Stimulated activated CD4-positive, alpha-beta T cell treated with anti-CD3 and anti-CD28 coated beads, Interleukin-15, amount 100 ng/mL, for 48 hours (primary cell): ENCODE data around the gene MOB1A.
"Not testable (repeated sequence)": the region's sequence is repeated elsewhere in the genome, so short reads cannot be mapped to it uniquely, and the experiment has no call there.

Source experiments
- DNase-seq, 2 donors: peaks; one replicate each; pipeline ENCODE4 v3.0.0-alpha.2; 2020; ENCODE audit warnings: low read depth in 2 of 2

MOB1A gene

DNA sequence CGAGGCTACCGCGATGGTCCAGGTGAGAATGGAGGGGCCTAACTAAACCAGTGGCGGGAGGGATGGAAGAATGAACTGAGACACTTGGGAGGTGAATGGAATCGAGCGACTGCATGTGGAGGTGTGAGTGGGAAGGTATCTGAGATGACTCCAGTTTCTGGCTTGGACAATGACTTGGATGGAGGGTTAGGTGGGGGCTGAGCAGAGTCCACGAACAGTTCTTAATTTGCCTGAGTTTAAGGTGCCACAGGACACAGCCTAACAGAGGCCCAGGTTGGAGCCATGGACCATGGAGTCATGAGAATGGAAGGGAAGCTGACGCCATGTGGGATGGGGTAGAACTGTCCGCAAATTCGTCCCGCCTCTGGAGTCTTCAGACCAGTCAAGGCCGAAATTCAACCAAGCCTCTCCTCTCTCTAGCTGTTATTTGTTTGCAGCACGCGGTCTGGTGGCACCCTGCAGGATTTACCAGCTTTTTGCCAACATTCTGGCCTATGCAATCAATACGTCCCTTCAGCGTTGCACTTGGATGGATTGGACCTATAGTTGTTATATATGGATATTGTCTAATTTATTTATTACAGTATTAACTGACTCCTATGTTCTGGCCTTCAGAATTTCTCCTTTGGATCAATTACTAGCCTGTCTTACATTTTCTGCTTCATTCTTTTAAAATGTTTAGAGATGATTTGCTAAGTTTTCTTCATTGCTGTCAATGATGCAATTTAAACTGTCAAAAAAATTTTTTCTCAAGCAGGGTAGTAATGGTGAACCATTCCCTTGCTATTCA is 30.0 kb downstream of the MOB1A start:
- DNase-seq = no peak

- DNase-seq = peak; percentile 74 to 87
Measured at GRCh38 chr2:74147727-74148456, 30.8 kb downstream of the MOB1A start, which contains the start of gene BOLA3. BOLA3 (minus strand) TSS chr2:74147912; CDS start chr2:74147874, 38 bp downstream.

DNA sequence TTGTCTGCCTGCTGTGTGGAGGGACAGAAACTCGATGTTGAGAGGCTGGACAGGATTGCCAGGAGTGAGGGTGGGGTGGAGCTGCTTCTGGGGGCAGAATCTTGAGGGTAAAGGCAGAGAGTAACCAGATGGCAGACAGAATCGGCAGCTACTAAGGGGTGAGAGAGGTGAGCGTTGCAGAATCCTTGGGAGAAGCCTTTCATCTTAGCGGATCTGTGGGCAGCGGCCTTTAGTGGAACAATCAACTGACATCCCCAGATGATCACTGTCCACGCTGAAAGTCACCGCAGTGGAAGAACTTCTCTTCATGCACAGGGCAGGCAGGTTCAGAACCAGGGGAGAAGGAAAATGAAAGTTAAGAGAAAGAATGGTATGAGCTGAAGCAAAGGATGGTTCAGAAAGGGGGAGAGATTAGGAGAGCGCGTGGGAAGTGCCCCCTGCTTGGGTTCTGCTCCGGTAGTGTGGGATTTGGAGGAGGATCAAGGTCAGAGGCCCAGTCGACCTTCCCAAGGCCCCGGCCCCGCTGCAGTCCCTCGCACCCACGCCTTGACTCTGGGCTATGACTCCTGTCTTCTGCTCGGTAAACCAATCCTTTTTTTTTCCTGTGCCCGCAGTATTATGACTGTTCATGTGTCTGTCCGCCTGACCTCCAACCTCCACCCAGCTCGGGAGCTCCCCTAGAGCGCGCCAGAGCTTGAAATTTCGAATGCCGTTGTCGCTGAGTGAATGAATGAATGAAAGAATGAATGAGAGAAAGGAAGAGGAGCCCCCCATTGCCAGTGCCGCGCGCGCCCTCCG is 31.6 kb downstream of the MOB1A start:
- DNase-seq = peak; percentile 35 to 49

- no peak for DNase-seq
Measured at GRCh38 chr2:74142340-74142739, 36.3 kb downstream of the MOB1A start.

DNA sequence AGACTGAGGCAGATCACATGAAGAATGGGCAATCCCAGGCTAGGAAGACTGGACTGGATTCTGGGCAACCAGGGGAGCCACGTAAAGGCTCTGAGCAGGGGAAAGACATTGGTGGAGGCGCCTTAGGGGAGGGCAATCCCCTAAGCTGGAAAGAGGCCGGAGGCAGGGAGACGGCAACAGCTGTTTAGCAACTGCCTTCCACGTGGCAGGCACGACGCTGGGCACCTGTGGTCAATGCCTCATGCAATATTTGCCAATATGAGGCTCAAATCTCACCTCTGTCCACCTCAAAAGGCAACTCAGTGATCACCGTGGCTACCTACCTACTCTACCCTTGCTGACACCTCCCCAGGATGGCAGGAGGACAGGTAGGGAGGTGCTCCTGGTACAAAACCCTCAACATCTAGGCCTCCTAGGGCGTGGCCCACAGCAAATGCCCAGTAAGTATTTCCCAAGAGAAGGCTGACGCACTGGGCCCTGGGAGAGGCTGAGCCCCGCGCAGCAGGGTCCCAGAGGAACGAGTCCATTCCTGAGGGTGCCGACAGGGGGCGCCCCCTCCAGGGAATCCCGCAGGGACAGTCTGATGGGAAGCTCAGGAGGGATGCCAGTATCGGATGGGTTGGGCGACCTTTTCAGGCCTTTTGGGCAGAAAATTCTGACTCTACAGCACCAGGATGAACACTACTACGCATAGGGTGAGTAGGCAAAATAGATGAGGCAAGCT is 39.9 kb downstream of the MOB1A start:
- DNase-seq = no peak

DNA sequence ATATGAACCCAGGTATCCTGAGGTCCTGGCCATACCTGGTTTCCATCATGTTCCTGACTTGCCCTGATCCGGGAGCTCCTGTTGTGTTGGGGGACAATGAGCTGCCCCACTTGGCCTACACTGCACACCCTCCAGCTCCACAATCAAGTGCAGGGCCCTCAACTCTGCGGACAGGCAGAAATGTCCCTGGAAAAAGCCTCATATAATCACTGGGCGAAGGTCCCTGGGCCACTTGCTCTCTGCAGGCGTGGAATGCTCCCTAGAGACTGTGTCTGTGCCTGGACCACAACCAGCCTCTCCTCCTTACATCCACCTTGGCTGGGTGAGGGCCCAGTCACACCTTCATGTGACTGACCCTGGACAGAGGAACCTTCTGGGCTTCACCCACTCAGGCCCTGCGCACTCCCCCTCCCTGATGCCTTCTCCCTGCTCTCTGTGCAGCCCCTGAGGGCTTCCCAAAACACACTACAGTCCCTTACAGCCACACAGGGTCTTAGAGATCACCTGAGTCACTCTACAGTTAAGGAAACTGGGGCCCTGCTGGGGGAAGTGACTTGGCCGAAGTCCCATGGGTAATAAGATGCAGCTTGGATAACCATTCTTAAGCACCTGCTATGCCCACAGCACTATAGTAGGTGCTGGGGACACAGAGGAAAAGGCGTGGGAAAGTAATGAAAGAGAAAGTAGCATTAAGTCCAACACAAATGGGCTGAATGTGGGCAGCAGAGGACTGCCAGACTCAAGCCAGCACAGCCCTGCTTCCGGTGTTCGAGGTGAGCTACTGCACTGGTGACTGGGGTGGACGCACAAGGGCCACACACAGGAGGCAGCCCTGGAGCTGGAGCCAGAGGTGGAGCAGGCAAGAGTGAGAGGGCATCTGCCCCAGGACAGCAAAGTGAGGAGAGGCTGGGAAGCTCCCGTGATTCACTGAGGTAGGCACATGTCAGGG is 40.8 kb downstream of the MOB1A start:
- no peak for DNase-seq

GRCh38 chr2:74131901-74132300 is 46.8 kb downstream of the MOB1A start:
- DNase-seq = no peak

- no peak for DNase-seq
Measured at GRCh38 chr2:74130211-74130995, 48.3 kb downstream of the MOB1A start.

GRCh38 chr2:74128206-74128605 is 50.5 kb downstream of the MOB1A start:
- DNase-seq = no peak

DNA sequence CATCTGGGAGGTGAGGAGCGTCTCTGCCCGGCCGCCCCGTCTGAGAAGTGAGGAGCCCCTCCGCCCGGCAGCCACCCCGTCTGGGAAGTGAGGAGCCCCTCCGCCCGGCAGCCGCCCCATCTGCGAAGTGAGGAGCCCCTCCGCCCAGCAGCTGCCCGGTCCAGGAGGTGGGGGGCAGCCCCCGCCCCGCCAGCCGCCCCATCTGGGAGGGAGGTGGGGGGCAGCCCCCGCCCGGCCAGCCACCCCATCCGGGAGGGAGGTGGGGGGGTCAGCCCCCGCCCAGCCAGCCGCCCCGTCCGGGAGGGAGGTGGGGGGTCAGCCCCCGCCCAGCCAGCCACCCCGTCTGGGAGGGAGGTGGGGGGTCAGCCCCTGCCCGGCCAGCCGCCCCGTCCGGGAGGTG is 54.7 kb downstream of the MOB1A start:
- DNase-seq = not testable (repeated sequence)

GRCh38 chr2:74121846-74122245 is 56.8 kb downstream of the MOB1A start:
- not testable (repeated sequence) for DNase-seq

- peak; percentile 73 to 80 for DNase-seq
Measured at GRCh38 chr2:74119912-74120825, 58.5 kb downstream of the MOB1A start.

DNA sequence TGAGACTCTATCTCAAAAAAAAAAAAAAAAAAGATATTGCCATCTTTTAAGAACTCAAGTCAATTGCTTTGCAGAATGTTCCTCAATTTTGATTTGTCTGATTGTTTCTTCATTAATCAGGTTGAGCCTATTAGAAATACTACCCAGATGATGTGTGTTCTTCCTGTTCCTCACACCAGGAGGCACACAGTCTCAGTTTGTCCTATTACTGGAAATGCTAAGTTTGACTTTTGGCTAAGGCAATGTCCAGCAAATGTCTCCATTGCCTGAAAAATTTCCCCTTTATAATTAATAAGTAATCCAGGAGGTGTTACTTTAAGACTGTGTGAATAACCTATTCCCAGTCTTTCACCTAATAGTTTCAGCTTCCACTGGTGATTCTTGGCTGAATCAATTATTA is 59.3 kb downstream of the MOB1A start:
- no peak for DNase-seq

GRCh38 chr2:74111380-74111779 is 67.3 kb downstream of the MOB1A start:
- DNase-seq = no peak

DNA sequence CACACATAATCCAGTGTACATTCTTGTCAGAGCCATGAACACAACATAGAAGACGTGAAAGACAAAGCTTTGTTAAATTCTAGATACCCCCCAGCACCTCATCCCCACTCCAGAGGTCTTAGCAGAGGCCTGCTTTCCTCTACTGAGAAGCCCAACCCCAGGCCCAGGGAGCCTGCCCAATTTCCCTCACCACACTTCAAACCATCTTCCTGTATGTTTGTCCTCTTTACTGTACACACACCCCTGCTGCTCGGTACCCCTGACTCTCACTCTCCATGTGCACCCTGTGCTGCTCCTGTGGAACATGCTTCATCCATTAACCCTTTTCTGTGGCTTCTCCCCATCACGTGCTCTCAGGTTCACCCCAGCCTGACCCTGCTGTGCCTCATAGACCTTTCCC is 68.1 kb downstream of the MOB1A start:
- no peak for DNase-seq

GRCh38 chr2:74109551-74109950 is 69.1 kb downstream of the MOB1A start:
- DNase-seq = no peak

DNA sequence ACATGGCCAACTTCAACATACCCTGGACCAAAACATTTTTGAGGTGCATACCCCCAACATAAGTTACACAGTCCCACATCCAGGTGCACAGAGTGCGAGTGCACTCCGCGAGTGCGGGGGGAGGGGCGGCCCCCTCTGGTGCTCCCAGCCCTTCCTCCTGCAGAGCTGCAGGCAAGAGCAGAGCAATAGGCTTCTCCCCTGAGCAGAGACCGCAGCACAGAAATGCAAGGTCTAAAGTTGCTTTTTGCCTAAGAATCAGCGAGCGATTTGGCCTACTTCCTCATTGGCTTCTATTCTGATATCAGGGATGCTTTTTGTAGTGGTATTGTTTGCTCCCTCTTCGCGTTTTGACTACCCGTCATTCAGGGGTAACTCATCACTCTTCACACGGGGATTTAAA is 71.6 kb downstream of the MOB1A start:
- DNase-seq = no peak

GRCh38 chr2:74105413-74105812 is 73.3 kb downstream of the MOB1A start:
- no peak for DNase-seq

- no peak for DNase-seq
Measured at GRCh38 chr2:74104839-74105238, 73.8 kb downstream of the MOB1A start.
